Measurements from ENCODE around the gene AP1AR. TPM values are rescaled to one million over a fixed set of nuclear protein-coding genes. Genes with fewer than 3 reads are reported as not detected.

Gene AP1AR
- total RNA-seq, 2 experiments from 2014 or later, result 3.7 to 4.8 TPM

GRCh38 chr4:112315446-112315845 lies 83.9 kb downstream of the AP1AR start:
- ChIA-PET POLR2A (no interaction called here), CTCF (no interaction called here)
- intact Hi-C loops (cut with DNase I, micrococcal nuclease), result no loop called here
- TF ChIP-seq, protein P1, sequence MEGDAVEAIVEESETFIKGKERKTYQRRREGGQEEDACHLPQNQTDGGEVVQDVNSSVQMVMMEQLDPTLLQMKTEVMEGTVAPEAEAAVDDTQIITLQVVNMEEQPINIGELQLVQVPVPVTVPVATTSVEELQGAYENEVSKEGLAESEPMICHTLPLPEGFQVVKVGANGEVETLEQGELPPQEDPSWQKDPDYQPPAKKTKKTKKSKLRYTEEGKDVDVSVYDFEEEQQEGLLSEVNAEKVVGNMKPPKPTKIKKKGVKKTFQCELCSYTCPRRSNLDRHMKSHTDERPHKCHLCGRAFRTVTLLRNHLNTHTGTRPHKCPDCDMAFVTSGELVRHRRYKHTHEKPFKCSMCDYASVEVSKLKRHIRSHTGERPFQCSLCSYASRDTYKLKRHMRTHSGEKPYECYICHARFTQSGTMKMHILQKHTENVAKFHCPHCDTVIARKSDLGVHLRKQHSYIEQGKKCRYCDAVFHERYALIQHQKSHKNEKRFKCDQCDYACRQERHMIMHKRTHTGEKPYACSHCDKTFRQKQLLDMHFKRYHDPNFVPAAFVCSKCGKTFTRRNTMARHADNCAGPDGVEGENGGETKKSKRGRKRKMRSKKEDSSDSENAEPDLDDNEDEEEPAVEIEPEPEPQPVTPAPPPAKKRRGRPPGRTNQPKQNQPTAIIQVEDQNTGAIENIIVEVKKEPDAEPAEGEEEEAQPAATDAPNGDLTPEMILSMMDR (IDR thresholded peaks at IDR 0.05), result no peak
- H3K27ac Mint-ChIP-seq, result no peak overlapping the region
- no peaks in the 10 kb centered on the region for H3K27me3 Mint-ChIP-seq
- H3K4me3 ChIP-seq (ENCODE audit: low read length), result no peak overlapping the region
- no peak for ATAC-seq (ENCODE audit: poor library complexity)
- no peak overlapping the region for H3K27ac ChIP-seq (ENCODE audit: low read depth in 1 of 2, low read length in 2 of 2)
- H3K27me3 ChIP-seq (ENCODE audit: control insufficient read depth in 1 of 2, insufficient read depth in 2 of 2, low read length in 2 of 2), result no peaks in the 10 kb centered on the region
- peaks cover 12% of the 10 kb centered on the region for H3K4me1 Mint-ChIP-seq (ENCODE audit: low read depth)
- no peaks in the 10 kb centered on the region for H3K4me1 ChIP-seq (ENCODE audit: insufficient read depth, low read length)
- H3K36me3 ChIP-seq (ENCODE audit: insufficient read depth, low read length), result no peaks in the 10 kb centered on the region
- no peaks in the 10 kb centered on the region for H3K9me3 ChIP-seq (ENCODE audit: control insufficient read depth in 1 of 2, insufficient read depth in 1 of 2, low read length in 2 of 2)
- no peak overlapping the region for H3K4me3 Mint-ChIP-seq
- DNase-seq, result no peak
- no peaks in the 10 kb centered on the region for H3K9me3 Mint-ChIP-seq
- peaks cover 18% of the 10 kb centered on the region for H3K36me3 Mint-ChIP-seq (ENCODE audit: low read depth)

GRCh38 chr4:112316360-112316759 lies 84.8 kb downstream of the AP1AR start:
- Histone ChIP-seq H3K36me3 (ENCODE audit: insufficient read depth, low read length) (no peaks in the 10 kb centered on the region), H3K4me1 (ENCODE audit: insufficient read depth, low read length) (no peaks in the 10 kb centered on the region), H3K27ac (ENCODE audit: low read depth in 1 of 2, low read length in 2 of 2) (no peak overlapping the region), H3K27me3 (ENCODE audit: control insufficient read depth in 1 of 2, insufficient read depth in 2 of 2, low read length in 2 of 2) (no peaks in the 10 kb centered on the region), H3K9me3 (ENCODE audit: control insufficient read depth in 1 of 2, insufficient read depth in 1 of 2, low read length in 2 of 2) (no peaks in the 10 kb centered on the region), H3K4me3 (ENCODE audit: low read length) (no peak overlapping the region)
- no peak overlapping the region for H3K4me3 Mint-ChIP-seq
- ChIA-PET CTCF (no interaction called here), POLR2A (no interaction called here)
- intact Hi-C loops (cut with DNase I, micrococcal nuclease), result no loop called here
- ATAC-seq (ENCODE audit: poor library complexity) (no peak), DNase-seq (no peak)
- no peak overlapping the region for H3K27ac Mint-ChIP-seq
- TF ChIP-seq, protein P1 (IDR thresholded peaks at IDR 0.05), result no peak
- peaks cover 13% of the 10 kb centered on the region for H3K4me1 Mint-ChIP-seq (ENCODE audit: low read depth)
- H3K9me3 Mint-ChIP-seq, result no peaks in the 10 kb centered on the region
- H3K36me3 Mint-ChIP-seq (ENCODE audit: low read depth), result peaks cover 18% of the 10 kb centered on the region
- no peaks in the 10 kb centered on the region for H3K27me3 Mint-ChIP-seq

DNA sequence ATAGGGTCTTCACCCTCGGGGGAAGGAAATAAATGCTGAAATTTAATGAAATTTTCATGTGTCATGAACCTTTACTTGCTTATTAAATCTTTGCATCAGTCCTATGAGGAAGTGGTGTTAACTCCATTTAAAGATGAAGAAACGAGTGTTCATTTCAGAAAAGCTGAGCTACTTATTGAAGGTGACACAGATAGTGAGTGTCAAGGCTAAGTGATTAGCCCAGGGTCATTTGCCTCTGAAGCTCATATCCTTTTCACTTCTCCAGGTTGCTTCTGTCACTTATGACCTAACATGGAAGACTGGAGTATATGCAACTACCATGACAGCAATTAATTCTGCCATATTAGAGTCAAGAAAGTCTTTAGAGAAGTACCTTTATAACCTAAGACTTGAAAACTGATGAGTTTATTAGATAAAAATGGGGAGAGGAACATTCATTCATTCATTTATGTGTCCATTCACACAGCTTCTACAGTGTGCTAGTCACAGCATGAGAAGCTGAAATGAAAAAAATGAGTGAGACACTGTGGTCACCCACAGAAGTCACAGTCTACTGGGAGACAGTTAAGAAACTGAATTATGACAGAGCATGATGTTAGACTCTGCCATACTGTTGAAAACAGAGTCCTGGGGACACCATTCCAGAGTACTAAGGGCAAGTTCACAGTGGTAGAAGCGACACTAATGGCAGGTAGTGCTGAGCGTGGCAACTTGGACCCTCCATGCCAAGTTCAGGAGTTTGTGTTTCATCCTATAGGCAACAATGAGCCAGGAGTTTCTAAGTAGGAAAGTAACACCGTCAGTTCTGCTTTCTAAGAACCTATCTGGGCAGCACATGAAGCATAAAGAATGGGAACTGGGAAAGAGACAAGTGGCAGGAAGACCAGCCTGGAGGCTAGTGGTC lies 86.9 kb downstream of the AP1AR start:
- CTCF ChIA-PET, result no interaction called here
- H3K27ac Mint-ChIP-seq, result no peak overlapping the region
- H3K4me3 Mint-ChIP-seq, result no peak overlapping the region
- no peaks in the 10 kb centered on the region for H3K27me3 Mint-ChIP-seq
- TF ChIP-seq, protein P1 (IDR thresholded peaks at IDR 0.05), result no peak
- H3K27ac ChIP-seq (ENCODE audit: low read depth in 1 of 2, low read length in 2 of 2), result no peak overlapping the region
- H3K9me3 Mint-ChIP-seq, result no peaks in the 10 kb centered on the region
- intact Hi-C loops (cut with DNase I, micrococcal nuclease), result no loop called here
- no peak overlapping the region for H3K4me3 ChIP-seq (ENCODE audit: low read length)
- no peaks in the 10 kb centered on the region for H3K4me1 ChIP-seq (ENCODE audit: insufficient read depth, low read length)
- no peaks in the 10 kb centered on the region for H3K9me3 ChIP-seq (ENCODE audit: control insufficient read depth in 1 of 2, insufficient read depth in 1 of 2, low read length in 2 of 2)
- POLR2A ChIA-PET, result no interaction called here
- peaks cover 14% of the 10 kb centered on the region for H3K4me1 Mint-ChIP-seq (ENCODE audit: low read depth)
- DNase-seq (no peak), ATAC-seq (ENCODE audit: poor library complexity) (no peak)
- H3K36me3 ChIP-seq (ENCODE audit: insufficient read depth, low read length), result no peaks in the 10 kb centered on the region
- H3K36me3 Mint-ChIP-seq (ENCODE audit: low read depth), result peaks cover 22% of the 10 kb centered on the region
- H3K27me3 ChIP-seq (ENCODE audit: control insufficient read depth in 1 of 2, insufficient read depth in 2 of 2, low read length in 2 of 2), result no peaks in the 10 kb centered on the region

Other genes starting within 250 kb of the AP1AR start
- gene FAM241A, start 86.3 kb upstream of the AP1AR start, total RNA-seq, result 1 to 10 TPM in 1 of 2 experiments, under 1 TPM in 1; 0.74 to 1.1 TPM
- 10 to 100 TPM; 14.5 to 18.4 TPM for gene TIFA, start 54.1 kb downstream of the AP1AR start, total RNA-seq
- 1 to 10 TPM; 8.2 to 9.5 TPM for gene ALPK1, start 65.6 kb downstream of the AP1AR start, total RNA-seq

All from CD4-positive, alpha-beta T cell (primary cell).